ENCODE measurements around the gene RERG. TPM values are rescaled to one million over a fixed set of nuclear protein-coding genes. Genes with fewer than 3 reads are reported as not detected.

RERG gene
- total RNA-seq, 1 experiment from 2014 or later: not detected

DNA sequence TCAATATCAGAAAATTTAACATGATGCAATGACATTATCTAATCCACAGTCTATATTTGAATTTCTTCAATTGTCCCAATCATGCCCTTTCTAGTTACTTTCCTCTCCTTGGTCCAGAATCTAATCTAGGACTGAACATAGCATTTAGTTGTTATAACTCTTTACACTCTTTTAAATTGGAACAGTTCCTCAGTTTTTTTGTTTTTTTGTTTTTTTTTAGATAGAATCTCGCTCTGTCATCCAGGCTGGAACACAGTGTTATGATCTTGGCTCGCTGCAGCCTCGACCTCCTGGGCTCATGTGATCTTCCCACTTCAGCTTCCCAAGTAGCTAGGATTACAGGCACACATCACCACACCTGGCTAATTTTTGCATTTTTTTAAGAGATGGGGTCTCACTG is 63.1 kb downstream of the RERG start:
- in situ Hi-C loops (cut with HindIII; ENCODE audit: low sequenced_read_pairs): no loop called here
- no peak for DNase-seq (ENCODE audit: low spot score)

DNA sequence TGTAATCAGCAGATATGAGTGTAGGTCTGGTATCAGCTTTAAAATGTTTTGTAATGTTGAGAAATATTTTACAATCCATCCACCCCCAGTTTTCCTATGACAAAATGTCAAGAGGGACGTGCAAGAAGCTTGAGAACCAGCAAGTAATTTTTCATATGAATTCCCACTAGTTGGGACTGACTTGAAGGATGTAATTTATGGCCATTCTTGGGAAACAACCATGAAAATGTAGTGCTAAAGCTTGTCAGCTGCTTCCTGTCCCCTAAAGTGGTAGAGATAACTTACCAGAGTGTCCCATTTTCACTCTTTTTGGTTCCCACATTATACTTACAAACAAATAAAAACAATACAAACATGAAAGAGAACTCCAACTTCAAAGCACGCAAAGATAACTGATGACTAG is 63.9 kb downstream of the RERG start:
- in situ Hi-C loops (cut with HindIII; ENCODE audit: low sequenced_read_pairs): no loop called here
- DNase-seq (ENCODE audit: low spot score): no peak

DNA sequence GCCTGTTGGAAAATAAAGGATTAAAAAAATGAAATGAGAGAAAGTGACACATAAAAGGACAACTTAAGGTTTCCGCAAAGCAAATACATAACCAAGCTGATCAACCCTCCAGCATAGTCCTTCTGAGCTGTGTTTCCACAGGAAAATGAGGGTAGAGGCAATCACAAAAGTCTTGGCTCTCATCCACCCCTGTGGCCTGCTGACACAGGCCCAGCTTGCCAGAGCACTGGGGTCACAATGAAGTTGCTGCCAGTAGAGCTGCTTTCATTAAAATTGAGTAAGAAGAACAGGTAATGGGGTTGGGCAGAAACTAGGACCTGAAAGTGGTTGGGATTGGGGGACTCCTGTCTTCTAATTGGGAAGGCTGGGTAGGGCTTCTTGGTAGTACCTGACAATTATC is 65.9 kb downstream of the RERG start:
- no peak for DNase-seq (ENCODE audit: low spot score)
- in situ Hi-C loops (cut with HindIII; ENCODE audit: low sequenced_read_pairs): no loop called here

DNA sequence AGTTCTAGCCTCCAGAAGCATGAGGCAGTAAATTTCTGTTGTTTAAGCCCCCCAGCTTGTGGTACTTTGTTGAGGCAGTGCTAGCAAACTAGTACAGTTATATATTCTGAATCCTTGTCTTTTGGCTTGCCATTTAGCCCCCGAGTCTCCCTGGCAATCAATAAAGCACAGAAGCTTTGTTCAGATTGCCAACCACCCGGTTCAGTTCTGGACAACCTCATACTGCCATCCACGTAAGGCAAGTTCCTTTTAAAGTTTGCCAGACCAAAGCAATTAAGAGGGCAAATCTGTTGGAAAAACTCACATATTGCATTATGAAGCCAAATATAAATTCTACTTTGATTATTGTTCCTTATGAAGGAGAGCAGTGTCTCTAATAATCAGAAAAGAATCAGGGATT is 67.1 kb downstream of the RERG start:
- no peak for DNase-seq (ENCODE audit: low spot score)
- in situ Hi-C loops (cut with HindIII; ENCODE audit: low sequenced_read_pairs): no loop called here

DNA sequence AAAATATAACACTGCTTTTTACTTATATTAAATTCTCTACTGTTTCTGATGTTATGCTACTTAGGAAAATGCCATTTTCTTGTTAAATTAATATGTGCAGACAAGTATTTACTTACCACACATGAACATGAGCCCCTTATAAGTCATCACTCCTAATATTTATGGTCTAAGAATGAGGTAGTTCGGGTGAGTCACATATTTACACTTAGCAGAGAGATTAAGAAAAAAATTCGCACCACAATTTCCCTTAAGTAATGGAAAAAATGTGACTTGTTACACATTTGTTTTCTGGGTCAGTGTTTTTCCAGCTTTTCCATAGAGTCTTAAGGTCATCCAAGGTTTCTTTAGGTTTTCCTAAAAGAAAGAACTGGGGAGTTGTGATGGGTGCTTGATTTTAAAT is 68.3 kb downstream of the RERG start:
- DNase-seq (ENCODE audit: low spot score): no peak
- in situ Hi-C loops (cut with HindIII; ENCODE audit: low sequenced_read_pairs): no loop called here

DNA sequence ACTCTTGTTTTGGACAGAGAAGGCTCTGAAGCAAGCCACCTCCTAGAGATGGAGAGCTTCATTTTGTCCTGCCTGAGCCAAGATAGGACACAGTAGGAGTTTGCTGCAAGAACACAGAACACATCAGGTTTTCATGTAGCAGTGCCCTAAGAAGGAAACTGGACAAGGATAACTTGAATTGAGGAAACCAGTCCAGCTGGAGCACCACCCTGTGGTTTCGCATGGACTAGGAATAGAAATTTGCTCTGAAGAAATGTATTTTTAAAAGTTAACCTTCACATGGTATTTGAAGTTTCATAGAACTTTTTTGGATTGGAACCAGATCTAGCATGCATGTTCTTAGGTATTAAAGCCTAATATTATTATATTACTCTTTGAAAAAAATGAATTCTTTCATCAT is 68.8 kb downstream of the RERG start:
- DNase-seq (ENCODE audit: low spot score): no peak
- in situ Hi-C loops (cut with HindIII; ENCODE audit: low sequenced_read_pairs): no loop called here

DNA sequence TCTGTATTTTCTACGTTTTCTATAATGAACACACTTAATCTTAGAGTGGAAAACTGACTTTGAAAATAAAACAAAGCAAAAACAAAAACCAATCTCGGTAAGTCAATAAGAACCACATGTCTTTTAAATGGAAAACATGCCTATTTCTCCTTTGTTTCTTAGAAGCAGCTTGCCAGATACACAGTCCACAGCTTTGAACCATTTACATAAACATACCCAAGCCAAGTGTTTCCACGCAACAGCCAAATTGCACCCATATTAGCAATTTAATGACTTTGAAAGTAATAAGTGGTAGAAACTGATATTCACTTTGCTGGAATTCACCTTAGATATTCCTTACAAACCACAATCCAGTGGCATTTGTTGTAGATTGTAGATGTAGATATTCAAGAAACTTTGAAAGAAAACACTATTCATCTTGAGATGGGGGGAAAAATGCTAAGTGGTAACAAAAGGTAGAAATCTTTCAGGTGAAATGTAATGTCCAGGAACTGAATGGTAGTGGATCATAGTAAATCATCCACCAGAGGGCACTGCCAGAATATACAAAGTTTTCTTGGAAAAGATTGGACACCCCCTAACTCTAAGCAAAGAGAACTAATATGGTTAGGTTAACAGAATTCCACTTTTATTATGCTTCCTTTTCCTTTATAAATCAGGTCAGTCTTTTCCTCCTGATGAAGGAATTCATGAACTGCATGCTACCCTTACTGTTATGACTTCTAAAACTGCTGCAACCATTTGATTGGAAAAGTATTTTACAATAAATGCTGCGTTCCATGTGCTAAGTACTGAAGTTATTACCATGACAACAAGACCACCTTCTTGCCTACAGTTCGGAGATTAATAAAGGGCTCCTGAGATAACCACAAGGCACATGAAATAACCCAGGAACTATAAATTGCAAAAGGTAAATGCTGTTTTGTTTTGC is 69.8 kb downstream of the RERG start:
- in situ Hi-C loops (cut with HindIII; ENCODE audit: low sequenced_read_pairs): no loop called here
- peak; percentile 14 for DNase-seq (ENCODE audit: low spot score)

DNA sequence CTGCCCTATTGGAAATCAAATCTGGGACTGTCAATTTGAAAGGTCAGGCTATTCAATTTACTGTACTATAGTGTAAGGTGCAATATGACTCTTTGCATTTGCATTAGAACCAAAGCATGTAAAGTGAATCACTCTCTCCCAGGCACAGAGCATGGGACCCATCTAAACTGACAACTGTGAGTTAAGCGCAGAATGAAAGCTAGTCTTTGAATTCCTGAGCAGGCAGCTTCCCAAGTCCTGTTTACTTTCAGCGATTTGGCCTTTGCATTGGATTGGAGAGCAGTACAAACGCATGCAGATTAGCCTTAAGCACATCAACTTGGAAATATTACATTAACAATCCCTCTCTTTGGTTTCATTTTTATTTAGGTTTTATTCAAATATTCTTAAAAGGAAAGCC is 74.6 kb downstream of the RERG start:
- DNase-seq (ENCODE audit: low spot score): no peak
- in situ Hi-C loops (cut with HindIII; ENCODE audit: low sequenced_read_pairs): no loop called here

DNA sequence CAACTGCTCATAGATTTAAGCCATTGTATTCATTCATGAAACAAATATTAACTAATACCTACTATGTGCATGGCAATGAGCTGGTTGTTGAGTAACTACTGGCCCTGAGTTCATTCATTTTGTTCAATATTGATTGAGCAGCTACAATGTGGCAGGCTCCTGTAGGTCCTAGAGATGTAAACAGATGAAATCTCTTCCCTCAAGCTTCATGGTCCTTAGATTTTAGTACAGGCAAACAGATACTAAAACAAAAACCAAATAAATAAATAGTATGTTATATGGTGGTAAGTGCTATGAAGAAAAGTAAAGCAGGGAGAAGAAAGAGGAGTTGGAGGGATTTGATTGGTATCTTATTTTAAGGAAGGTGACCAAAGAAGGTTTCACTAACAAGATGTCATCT is 77.8 kb downstream of the RERG start:
- no peak for DNase-seq (ENCODE audit: low spot score)
- in situ Hi-C loops (cut with HindIII; ENCODE audit: low sequenced_read_pairs): no loop called here

DNA sequence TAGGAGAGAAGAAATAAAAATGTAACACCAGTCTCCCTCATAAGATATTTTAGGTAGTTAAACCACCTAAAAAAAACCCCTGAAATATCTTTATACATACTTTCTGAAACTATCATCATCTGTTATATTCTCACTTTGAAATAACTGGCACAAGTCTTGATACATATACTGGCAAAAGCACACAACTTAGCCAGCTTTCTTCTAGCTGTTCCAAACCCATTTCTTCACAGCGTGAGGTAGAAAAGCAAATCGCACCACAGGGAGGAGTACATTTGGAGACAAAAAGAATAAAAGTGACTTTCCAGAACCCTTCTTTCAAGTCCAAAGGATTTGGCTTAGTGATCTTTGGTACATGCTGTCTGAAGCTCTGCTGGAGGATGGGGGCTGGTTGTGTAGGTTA is 78.5 kb downstream of the RERG start:
- in situ Hi-C loops (cut with HindIII; ENCODE audit: low sequenced_read_pairs): no loop called here
- DNase-seq (ENCODE audit: low spot score): no peak

DNA sequence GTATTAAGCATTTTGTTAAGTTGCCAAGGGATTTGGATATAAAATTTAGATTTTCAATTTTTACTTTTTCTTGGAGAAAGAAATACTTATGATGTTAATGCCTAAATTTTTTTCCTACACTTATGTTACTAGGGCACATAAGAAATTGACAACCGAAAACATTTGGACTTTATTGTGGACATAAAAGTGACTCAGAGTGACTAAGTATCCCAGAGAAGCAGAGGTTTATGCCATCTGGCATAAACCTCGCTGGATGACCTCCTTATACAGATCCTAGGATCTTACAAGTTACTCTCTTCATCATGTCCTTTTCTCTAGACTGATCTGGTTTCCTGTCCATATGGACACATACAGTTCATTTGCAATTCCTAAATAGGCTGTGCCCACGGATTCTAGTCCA is 89.8 kb downstream of the RERG start:
- no peak for DNase-seq (ENCODE audit: low spot score)
- in situ Hi-C loops (cut with HindIII; ENCODE audit: low sequenced_read_pairs): no loop called here

DNA sequence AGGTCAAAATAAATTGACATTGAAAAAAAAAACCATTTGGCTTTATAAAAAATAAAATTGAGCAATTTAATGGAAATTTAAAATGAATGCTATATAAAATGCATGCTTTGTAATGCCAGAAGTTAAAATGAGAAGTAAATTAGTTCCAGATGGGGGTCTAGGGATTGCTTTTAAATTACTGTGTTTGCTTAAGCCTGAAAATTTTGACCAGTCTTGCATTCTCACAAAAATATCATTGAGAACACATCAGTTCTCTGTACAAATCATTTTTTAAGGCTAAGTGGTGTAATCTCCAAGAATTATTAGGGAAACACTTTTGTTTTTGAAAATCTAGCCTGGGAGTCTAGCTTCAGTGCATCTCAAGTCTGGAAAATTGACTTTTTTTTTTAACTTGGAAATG is 90.7 kb downstream of the RERG start:
- in situ Hi-C loops (cut with HindIII; ENCODE audit: low sequenced_read_pairs): no loop called here
- DNase-seq (ENCODE audit: low spot score): no peak

DNA sequence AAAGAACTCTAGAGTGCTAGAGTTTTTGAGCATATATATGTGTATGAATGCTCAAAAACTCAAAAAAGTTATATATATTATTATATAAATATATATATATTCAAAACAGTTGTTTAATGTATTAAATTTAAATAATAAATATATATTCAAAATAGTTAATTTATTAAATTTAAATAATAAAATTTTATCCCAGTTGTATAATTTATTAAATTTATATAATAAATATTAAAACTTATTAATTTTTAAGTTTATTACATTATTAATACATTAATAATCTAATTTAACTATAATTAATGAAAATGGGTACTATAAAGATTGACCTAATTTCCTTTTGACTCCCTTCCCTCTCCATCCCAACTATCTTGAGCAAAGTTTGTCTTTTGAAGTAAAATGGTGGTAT is 97.8 kb downstream of the RERG start:
- in situ Hi-C loops (cut with HindIII; ENCODE audit: low sequenced_read_pairs): no loop called here
- no peak for DNase-seq (ENCODE audit: low spot score)

DNA sequence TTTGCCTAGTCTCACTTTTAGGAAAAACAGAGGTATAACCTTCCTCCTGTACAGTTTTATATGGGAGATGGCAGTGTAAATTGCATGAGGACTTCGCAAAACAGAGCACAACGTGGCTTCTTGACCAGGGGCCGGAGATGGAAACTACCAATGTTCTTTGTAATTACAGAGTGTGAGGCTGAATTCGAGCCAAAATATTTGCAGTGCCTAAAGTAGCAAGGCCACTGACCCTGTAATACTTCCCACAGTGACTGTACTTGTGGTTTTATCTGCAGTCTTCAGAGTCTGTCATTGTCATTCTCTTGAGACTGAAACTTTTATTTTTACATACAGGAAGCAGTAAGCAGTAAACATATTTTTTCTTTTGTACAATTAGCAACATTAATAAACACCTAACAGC is 98.9 kb downstream of the RERG start:
- in situ Hi-C loops (cut with HindIII; ENCODE audit: low sequenced_read_pairs): no loop called here
- DNase-seq (ENCODE audit: low spot score): no peak

DNA sequence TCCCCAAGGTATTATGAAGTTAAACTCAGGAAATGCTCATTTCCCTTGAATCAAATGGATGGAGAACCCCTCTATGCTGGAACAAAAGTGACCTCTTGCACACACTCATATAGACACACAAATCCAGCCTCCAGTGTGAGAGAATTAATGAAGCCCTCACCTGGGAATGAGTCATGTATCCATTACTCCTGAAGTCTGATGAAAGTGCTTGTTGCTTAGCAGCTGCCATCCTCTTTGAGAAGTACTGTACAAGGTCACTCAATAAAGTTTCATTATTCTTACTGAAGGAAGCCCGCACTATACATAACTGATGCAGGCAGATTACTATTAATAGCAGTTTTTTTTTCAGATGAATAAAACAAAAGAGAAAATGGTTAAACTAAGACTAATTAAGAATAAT is 102.3 kb downstream of the RERG start:
- in situ Hi-C loops (cut with HindIII; ENCODE audit: low sequenced_read_pairs): no loop called here
- DNase-seq (ENCODE audit: low spot score): no peak

DNA sequence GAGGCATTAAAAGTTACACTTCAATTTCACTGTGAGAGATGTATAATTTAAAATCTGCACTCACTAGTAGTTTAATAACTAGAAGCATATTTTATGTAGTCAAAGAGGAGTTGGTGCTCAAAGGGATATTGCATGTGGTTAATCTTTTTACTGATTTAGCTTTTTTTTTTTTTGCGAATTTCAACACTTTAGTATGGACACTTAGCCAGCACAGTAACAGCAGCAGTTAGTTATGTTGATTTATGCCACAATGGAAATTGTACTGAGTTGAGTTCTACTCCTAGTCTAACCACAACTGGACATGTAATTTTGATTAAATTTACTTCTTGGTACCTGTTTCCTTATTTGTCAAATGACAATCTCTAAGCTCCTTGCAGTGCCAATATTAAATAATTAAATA is 104.2 kb downstream of the RERG start:
- DNase-seq (ENCODE audit: low spot score): no peak
- in situ Hi-C loops (cut with HindIII; ENCODE audit: low sequenced_read_pairs): no loop called here

DNA sequence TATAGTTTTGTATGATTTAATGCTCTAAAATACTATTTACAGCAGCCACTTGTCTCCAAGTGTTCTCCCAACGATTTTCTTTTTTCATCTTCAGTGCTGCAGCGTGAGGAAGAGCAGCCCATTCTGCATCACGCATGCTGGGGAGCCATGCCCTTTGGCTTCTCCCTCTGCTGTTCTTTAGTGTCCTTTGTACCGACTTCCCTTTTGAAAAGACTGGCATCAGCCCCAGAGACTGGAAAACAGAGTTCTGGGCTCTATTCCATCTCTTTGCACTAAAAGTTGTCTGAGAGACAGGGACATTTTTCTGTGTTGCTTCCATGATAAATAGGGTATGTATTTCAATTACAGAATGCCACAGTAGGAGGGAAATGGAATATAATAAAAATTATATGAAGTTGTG is 105.1 kb downstream of the RERG start:
- DNase-seq (ENCODE audit: low spot score): peak; percentile 32
- in situ Hi-C loops (cut with HindIII; ENCODE audit: low sequenced_read_pairs): no loop called here

DNA sequence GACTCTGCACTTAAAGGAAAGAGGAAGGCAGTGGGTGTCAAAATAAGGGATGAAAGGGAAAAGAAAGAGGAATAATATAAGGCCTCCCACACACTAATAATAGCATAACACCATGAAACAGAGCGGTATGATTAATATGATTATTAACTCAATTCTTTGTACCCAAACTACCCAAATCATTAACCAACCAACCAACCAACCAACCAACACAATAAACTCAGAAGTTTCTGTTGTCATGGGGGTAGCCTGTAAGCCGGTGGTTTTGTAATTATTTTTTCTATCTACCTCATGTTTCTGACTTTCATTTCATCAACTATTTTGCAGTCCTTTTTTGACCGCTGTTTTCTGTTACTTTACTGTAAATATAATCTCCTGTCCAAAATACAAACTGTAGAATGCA is 105.8 kb downstream of the RERG start:
- DNase-seq (ENCODE audit: low spot score): no peak
- in situ Hi-C loops (cut with HindIII; ENCODE audit: low sequenced_read_pairs): no loop called here

DNA sequence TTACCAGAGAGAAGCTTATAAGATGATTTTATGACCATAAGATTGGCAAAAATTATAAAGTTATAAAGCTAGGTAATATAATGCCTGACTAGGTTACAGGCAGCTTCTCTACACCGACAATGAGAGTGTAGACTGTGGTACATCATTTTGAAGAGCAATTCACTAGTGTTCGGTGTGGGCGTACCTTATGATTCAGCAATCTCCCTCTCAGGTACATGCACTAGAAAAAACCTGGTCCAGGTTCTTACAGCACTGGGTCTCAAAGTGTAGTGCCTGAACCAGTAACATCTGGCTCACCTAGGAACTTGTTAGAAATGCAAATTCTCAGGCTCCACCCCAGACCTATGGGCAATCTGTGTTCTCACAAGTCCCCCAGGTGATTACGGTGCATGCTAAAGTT is 106.7 kb downstream of the RERG start:
- in situ Hi-C loops (cut with HindIII; ENCODE audit: low sequenced_read_pairs): no loop called here
- no peak for DNase-seq (ENCODE audit: low spot score)

DNA sequence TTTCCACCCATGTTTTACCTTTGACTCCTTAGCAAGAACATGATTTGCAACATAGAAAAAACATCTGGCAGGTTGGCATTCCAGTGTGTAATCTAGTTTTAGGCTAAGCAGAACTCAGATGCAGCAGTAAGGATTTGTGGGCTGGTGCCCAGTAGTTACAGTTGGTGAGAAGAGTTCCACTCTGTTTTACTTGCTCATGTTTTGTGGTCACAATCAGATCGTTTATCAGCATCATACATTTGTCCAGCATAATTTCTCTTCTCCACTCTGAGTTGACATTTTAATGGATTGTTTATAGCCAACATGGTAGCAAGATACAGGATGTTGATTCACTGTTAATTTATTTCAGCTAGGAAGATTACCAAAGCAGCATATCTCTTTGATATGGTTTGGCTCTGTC is 128.4 kb downstream of the RERG start:
- no peak for DNase-seq (ENCODE audit: low spot score)
- in situ Hi-C loops (cut with HindIII; ENCODE audit: low sequenced_read_pairs): no loop called here

DNA sequence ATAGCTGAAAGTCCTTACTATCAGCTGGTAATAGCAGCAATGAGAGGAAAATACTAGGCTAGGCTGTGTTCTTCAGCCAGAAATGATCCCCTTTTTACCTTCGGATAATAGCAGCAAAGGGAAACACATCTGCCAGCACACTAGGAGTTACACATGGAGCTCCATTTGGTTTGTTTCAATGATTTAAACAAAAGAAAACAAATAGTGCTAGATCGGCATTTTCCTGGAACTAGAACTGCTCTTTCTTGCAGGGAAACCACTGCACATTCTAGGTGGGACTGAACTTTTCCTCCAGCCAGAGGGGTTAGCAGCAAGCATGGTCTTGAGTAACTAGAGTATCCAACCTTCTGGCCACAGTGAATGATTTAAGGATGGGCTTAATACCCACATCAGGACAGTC is 130.8 kb downstream of the RERG start:
- DNase-seq (ENCODE audit: low spot score): no peak
- in situ Hi-C loops (cut with HindIII; ENCODE audit: low sequenced_read_pairs): no loop called here

All from G401 (cell line).